Small intestine (tissue), 7 donors: ENCODE results near the gene HES4. TPM values are rescaled to one million over a fixed set of nuclear protein-coding genes. Genes with fewer than 3 reads are reported as not detected.
"Not testable (repeated sequence)": the region's sequence is repeated elsewhere in the genome, so short reads cannot be mapped to it uniquely, and the experiment has no call there.

ENCODE experiments used
- DNase-seq, 2 donors: peaks; one replicate each; pipeline versions ENCODE4 v3.0.0 to v3.0.0-alpha.2; 2013
- FAIRE-seq: peaks from 2 replicates; lab custom pipeline; 2012; peaks lifted over from hg19 to GRCh38; lab: Jason Lieb, UNC
- H3K27ac ChIP-seq, 3 donors: one replicate each; pipeline ENCODE4 v1.5.1; 2013; ENCODE audit warnings: low read length in 2 of 3, mild to moderate bottlenecking in 2 of 3, control low read depth in 1 of 3, inconsistent platforms in 1 of 3, low read depth in 1 of 3, moderate library complexity in 1 of 3
- H3K27me3 ChIP-seq, 3 donors: one replicate each; pipeline ENCODE4 v1.6.1; 2013; ENCODE audit warnings: low read length in 3 of 3, inconsistent platforms in 1 of 3; ENCODE audit not compliant: control insufficient read depth in 3 of 3, insufficient read depth in 3 of 3
- H3K36me3 ChIP-seq, 3 donors: one replicate each; pipeline ENCODE4 v1.6.1; 2013; ENCODE audit warnings: low read length in 3 of 3, inconsistent platforms in 1 of 3, low read depth in 1 of 3, mild to moderate bottlenecking in 1 of 3, moderate library complexity in 1 of 3; ENCODE audit not compliant: control insufficient read depth in 3 of 3, insufficient read depth in 2 of 3
- H3K4me1 ChIP-seq, 3 donors: one replicate each; pipeline ENCODE4 v1.6.1; 2013; ENCODE audit warnings: low read length in 2 of 3, inconsistent platforms in 1 of 3, low read depth in 1 of 3, mild to moderate bottlenecking in 1 of 3, moderate library complexity in 1 of 3; ENCODE audit not compliant: control insufficient read depth in 3 of 3, insufficient read depth in 2 of 3
- H3K4me3 ChIP-seq, 3 donors: one replicate each; pipeline ENCODE4 v1.5.1; 2013; ENCODE audit warnings: low read length in 3 of 3, control low read depth in 1 of 3, inconsistent platforms in 1 of 3, low read depth in 1 of 3, mild to moderate bottlenecking in 1 of 3, moderate library complexity in 1 of 3
- H3K9me3 ChIP-seq, 2 donors: one replicate each; pipeline ENCODE4 v1.6.1; 2013; ENCODE audit warnings: low read depth in 1 of 2, low read length in 1 of 2; ENCODE audit not compliant: control insufficient read depth in 2 of 2, insufficient read depth in 1 of 2
- WGBS, 3 donors: extraction: QIAGEN DNeasy Blood & Tissue Kit; methylation state at CpG; one replicate each; pipeline ENCODE4 v1.1.7; 2013; 5-methylcytosine and 5-hydroxymethylcytosine counted together
- polyA plus RNA-seq, 4 donors: library from polyadenylated mRNA; stranded (reverse) in 3 of 4; unstranded in 1 of 4; fragments of 200-250 nt in 3 of 4; fragments of 120-200 nt in 1 of 4; gene quantifications; one replicate each; pipeline versions ENCODE4 v1.2.1 to v1.2.3, GENCODE V29; 2013
- donor health status: healthy with polysubstance abuse.
- donor health status: control.
- donor health status: control.
- donor health status: Bipolar disorder and iron deficiency.
- donor health status: healthy.

The HES4 gene
- polyA plus RNA-seq, 4 donors: 0.89 to 8.2 (median 5.3) TPM

DNA sequence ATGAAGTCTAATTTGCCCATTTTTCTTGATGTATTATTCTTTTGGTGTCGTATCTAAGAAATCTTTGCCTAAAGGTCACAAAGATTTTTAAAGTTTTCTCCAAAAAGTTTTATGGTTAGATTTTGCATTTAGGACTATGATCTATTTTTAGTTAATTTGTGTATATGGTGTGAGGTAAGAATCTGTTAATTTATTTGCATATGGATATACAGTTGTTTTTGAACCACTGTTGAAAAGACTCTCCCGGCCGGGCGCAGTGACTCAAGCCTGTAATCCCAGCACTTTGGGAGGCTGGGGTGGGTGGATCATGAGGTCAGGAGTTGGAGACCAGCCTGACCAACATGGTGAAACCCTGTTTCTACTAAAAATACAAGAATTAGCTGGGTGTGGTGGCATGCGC lies 11.8 kb downstream of the HES4 start:
- FAIRE-seq, H3K4me3 ChIP-seq, DNase-seq, H3K4me1 ChIP-seq, H3K36me3 ChIP-seq, H3K27ac ChIP-seq: not testable (repeated sequence)
- H3K27me3 ChIP-seq: peaks cover 0 to 31% (median 0%) of the 10 kb centered on the region in 3 donors
- H3K9me3 ChIP-seq: peaks cover 0 to 17% of the 10 kb centered on the region in 2 donors
- whole genome bisulfite sequencing, 3 donors: 84 to 88% (median 85%) methylated on average over 5 of the region's 5 CpGs

DNA sequence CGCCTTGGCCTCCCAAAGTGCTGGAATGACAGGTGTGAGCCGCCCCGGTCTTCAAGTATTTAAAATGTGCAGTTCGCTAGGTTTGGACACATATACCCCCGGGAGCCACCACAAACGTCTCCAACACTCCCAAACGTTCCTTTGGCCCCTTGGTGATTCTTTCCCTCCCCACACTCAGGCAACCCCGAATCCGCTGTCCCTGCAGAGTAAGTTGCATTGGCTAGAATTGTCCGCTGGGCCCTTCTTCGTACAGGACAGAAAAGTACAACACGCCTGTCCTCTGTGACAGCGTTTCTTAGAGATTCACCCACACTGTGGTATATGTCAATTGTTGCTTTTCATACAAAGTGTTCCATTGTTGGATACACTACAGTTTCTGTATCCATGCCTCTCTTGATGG lies 14.8 kb downstream of the HES4 start:
- no peak overlapping the region for H3K27ac ChIP-seq
- H3K4me3 ChIP-seq: no peak overlapping the region
- DNase-seq (no peak), FAIRE-seq (no peak)
- H3K4me1 ChIP-seq: no peaks in the 10 kb centered on the region
- no peaks in the 10 kb centered on the region for H3K9me3 ChIP-seq
- WGBS, 3 donors: 73 to 78% (median 77%) methylated on average over 13 of the region's 13 CpGs
- peaks cover 0 to 56% (median 5%) of the 10 kb centered on the region in 3 donors for H3K27me3 ChIP-seq
- no peaks in the 10 kb centered on the region for H3K36me3 ChIP-seq

DNA sequence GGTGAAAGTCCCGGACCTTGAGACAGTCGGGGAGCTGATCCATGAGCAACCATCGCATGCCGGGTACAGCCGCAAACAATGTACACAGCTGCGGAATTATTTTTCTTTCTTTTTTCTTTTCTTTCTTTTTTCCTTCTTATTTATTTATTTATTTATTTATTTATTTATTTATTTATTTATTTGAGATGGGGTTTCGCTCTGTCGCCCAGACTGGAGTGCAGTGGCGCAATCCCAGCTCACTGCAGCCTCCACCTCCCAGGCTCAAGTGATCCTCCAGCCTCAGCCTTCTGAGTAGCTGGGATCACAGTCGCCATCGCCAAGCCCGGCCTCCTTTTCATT lies 15.5 kb downstream of the HES4 start:
- FAIRE-seq: no peak
- peak in 1 of 2 donors; percentile 13 for DNase-seq

DNA sequence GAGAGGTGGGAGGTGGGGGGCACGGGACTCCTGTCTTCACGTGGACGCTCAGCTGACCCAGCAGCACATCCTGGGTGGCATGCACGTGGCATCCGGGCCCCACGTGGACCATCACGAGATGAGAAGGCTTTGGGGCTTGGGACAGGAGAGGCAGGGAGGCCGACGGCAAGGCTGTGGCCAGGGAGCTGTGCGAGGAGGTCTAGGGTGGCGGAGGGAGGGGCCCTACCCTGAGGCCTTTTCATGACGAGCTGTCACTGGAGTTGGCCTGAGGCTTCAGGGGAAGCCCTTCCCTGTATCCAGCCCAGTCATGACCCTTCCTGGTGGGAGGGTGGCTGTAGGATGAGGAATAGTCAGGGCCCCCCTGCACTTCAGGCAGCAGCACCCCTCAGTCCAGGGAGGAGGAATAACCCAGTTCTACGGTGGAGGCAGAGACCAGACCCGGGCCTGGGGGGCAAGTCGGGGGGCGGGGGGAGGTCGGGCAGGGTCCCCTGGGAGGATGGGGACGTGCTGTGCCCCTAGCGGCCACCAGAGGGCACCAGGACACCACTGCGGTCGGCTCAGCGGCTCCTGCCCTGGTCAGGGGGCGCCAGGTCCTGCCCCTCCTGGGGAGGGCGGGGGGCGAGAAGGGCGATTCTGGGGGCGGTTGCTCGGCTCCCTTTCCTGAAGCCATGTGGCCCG lies 16.0 kb downstream of the HES4 start:
- FAIRE-seq: no peak
- Histone ChIP-seq H3K4me3 (no peak overlapping the region), H3K27me3 (peaks cover 0 to 53% (median 5%) of the 10 kb centered on the region in 3 donors), H3K9me3 (no peaks in the 10 kb centered on the region), H3K4me1 (no peaks in the 10 kb centered on the region), H3K36me3 (no peaks in the 10 kb centered on the region), H3K27ac (no peak overlapping the region)
- WGBS, 3 donors: 16 to 20% (median 18%) methylated on average over 23 to 29 of the region's 29 CpGs
- peak; percentile 20 to 61 for DNase-seq

More for the DNA sequence above, 15.5 kb downstream of the HES4 start:
- Histone ChIP-seq H3K27me3 (peaks cover 0 to 54% (median 5%) of the 10 kb centered on the region in 3 donors), H3K4me3 (no peak overlapping the region), H3K4me1 (no peaks in the 10 kb centered on the region), H3K9me3 (no peaks in the 10 kb centered on the region), H3K27ac (no peak overlapping the region), H3K36me3 (no peaks in the 10 kb centered on the region)
- WGBS, 3 donors: 42 to 53% (median 53%) methylated on average over 12 of the region's 12 CpGs

DNA sequence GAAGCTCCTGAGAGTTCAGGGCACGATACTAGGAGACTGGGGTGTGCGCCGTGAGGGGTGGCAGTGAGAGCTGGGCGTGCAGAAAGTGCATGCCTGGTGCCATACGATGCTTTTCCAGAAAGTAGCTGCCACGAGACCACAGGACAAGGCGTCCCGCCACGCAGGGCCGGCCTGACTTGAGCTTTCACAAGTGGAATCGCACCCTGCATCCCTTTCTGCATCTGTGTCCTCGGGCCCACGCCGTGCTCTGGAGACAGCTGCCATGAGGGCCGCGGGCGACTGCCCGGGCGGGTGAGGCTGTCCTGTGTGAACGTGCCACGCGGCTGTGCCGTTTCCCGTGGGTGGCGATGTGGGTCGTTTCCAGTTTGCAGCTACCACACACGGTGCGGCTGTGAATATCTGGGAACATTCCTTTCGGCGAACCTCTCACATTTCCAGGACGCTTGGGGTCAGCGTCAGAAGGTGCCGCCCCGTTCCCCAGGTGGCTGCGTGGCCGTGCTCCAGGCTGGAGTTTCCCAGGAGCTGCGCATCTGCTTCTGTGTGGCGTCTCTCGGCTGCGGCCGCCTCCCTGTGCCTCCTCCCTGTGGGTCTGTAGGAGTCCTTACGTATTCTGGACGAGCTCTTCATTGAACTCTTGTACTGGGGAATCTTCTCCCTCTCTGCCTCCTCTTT lies 17.0 kb downstream of the HES4 start:
- 75 to 82% (median 80%) methylated on average over 42 to 43 of the region's 43 CpGs for WGBS, 3 donors
- no peak for DNase-seq
- H3K27ac ChIP-seq: no peak overlapping the region

DNA sequence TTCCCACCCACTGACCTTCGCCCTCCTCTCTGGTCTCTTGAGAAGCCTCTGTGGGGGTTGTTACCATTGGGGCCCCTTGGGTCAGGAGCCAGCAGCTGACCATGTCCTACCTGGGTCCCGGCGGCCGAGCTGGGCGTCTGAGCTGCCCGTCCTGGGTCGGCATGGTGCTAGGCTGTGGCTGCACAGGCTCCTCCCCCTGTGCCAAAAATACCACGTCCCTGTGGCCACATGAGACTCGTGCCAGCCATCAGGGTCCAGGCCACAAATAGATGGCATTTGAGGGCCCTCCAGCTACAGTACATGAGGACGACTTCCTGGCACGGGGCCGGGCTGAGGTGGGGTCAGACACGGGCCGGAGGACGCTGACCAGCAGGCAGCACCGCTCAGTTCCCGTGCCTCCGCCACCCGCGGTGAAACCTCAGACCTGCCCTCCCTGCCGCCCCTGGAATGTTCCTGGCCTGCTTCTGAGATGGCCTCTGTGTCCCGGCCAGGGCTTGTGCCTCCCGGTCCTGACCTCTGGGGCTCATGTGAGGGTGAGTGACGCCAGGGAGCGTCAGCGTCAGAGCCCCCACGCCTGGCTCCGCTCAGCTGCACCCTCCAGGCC lies 17.8 kb downstream of the HES4 start, which contains the start of gene PERM1:
PERM1 (minus strand) TSS at position 139 of the 604 bp plus-strand sequence. CDS start 1,064 bp downstream, outside the sequence.
- Histone ChIP-seq H3K9me3 (peaks cover 0 to 3% of the 10 kb centered on the region in 2 donors), H3K27ac (no peak within 1 kb of the TSS), H3K4me3 (no peak within 1 kb of the TSS), H3K27me3 (peaks cover 0 to 53% (median 5%) of the 10 kb centered on the region in 3 donors), H3K4me1 (no peaks in the 10 kb centered on the region), H3K36me3 (no peaks in the 10 kb centered on the region)
- no peak for FAIRE-seq
- 44 to 59% (median 47%) methylated on average over 25 to 28 of the region's 28 CpGs for WGBS, 3 donors
- DNase-seq: no peak

More for the DNA sequence above, 17.0 kb downstream of the HES4 start:
- H3K27me3 ChIP-seq: peaks cover 0 to 53% (median 5%) of the 10 kb centered on the region in 3 donors
- no peak overlapping the region for H3K4me3 ChIP-seq
- H3K36me3 ChIP-seq: no peaks in the 10 kb centered on the region
- no peaks in the 10 kb centered on the region for H3K4me1 ChIP-seq
- H3K9me3 ChIP-seq: peaks cover 0 to 3% of the 10 kb centered on the region in 2 donors
- FAIRE-seq: no peak

DNA sequence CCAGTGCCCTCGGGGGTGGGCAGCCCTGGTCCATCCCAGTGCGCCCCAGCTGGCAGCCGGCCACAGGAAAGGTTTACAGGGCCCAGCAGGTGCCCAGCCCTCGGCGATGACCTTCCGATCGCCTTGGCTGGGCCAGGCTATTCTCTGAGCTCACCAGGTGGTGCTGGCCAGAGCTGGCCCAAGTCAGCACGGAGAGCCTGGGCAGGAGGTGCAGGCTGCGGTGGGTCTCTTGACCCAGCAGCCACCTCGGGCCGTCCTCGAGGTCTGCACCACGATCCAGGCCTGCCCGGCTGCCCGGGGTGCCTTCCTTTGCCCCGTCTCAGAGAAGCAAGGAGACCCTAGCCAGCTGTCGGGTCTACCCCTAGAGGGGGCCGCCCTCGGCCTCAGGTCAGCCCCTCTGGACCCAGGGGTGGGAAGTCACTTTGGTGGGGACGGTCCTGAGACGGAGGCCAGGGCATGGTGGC lies 18.4 kb downstream of the HES4 start:
- no peak for DNase-seq

More for the DNA sequence above, 18.4 kb downstream of the HES4 start:
- H3K9me3 ChIP-seq: peaks cover 0 to 3% of the 10 kb centered on the region in 2 donors
- H3K4me3 ChIP-seq: no peak overlapping the region
- H3K4me1 ChIP-seq: no peaks in the 10 kb centered on the region
- no peak overlapping the region for H3K27ac ChIP-seq
- peaks cover 0 to 51% (median 5%) of the 10 kb centered on the region in 3 donors for H3K27me3 ChIP-seq
- WGBS, 3 donors: 59 to 75% (median 64%) methylated on average over 20 to 21 of the region's 21 CpGs
- no peak for FAIRE-seq
- no peaks in the 10 kb centered on the region for H3K36me3 ChIP-seq
